GM23338 (cell line): ENCODE results near the gene HSDL2.

ENCODE experiments used
- CREB1 ChIP-seq: fragments of 250-450 bp; sonication (Bioruptor Pico); IDR thresholded peaks from 2 replicates; pipeline ENCODE4 v1.5.0; 2020; ENCODE audit warnings: low read depth, mild to moderate bottlenecking, moderate library complexity
- EZH2 ChIP-seq: fragments of 200-600 bp; sonication (generic); IDR thresholded peaks from one replicate; pipeline ENCODE4 v1.8.0; 2017; ENCODE audit warnings: antibody characterized with exemption, mild to moderate bottlenecking, low read depth; ENCODE audit not compliant: unreplicated experiment
- JUNB ChIP-seq: IDR thresholded peaks from one replicate; pipeline ENCODE4 v1.6.1; 2016; ENCODE audit warnings: antibody characterized with exemption; ENCODE audit not compliant: unreplicated experiment
- TF ChIP-seq, protein P1 (sequence below), 2 experiments: fragments of 200-600 bp in 1 of 2; sonication (generic) in 1 of 2; conservative IDR thresholded peaks; 2 replicates each; pipeline versions ENCODE4 v1.5.1 to v1.6.1; 2016 to 2017; ENCODE audit warnings: antibody characterized with exemption in 2 of 2, low read depth in 2 of 2, mild to moderate bottlenecking in 2 of 2, moderate library complexity in 1 of 2

DNA sequence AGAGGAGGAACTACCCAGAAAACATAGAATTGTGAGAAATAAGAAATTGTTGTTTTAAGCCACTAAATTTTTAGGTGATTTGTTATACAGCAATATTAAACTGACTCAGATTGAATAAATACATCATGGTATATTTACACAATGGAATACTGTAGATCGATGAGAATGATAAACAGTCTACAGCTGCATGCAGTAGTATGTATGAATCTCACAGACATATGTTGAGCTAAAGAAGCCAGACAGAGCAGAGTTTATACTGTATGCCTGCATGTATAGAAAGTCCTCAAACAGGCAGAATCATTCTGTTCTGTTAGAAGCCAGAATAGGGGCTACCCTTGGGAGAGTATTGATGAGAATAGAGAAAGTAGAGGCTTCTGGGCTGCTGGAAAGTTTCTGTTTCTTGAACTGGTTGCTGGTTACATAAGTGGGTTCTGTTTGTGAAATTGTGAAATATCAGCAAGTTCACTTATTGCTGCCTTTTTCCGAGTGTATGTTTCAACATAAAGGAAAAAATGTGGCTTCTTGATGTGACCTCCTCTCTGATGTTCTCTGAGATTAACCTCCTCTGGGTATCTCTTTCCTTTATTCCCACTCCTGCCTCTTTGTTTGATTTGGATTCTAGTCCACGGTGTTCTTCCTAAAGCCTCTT is 116.3 kb downstream of the HSDL2 start:
- TF ChIP-seq, protein P1, sequence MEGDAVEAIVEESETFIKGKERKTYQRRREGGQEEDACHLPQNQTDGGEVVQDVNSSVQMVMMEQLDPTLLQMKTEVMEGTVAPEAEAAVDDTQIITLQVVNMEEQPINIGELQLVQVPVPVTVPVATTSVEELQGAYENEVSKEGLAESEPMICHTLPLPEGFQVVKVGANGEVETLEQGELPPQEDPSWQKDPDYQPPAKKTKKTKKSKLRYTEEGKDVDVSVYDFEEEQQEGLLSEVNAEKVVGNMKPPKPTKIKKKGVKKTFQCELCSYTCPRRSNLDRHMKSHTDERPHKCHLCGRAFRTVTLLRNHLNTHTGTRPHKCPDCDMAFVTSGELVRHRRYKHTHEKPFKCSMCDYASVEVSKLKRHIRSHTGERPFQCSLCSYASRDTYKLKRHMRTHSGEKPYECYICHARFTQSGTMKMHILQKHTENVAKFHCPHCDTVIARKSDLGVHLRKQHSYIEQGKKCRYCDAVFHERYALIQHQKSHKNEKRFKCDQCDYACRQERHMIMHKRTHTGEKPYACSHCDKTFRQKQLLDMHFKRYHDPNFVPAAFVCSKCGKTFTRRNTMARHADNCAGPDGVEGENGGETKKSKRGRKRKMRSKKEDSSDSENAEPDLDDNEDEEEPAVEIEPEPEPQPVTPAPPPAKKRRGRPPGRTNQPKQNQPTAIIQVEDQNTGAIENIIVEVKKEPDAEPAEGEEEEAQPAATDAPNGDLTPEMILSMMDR (conservative IDR thresholded peaks at IDR 0.05; ENCODE audit: low read depth in 2 of 2) = no peak
- TF ChIP-seq EZH2 (no peak), CREB1 (CRISPR knock-in tag) (no peak), JUNB (no peak)
